ENCODE data around the gene ILKAP.

DNA sequence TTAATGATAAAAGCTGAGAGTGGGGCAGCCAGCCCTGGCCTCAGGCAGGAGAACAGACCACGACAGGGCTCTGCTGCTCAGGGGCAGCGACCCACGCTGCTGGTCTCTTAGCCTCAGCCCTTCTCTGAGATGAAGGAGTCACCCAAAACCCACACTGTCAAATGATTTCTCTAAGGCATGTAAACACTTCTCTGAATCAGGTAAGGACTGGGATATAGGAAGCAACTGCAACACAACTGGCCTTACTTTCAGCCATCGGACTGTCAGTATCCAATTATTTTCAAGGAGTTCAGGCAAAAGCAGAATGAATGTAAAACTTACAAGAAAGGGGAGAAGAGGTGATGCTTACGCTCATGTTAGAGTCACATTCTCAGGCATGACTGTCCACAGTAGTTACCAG lies 22.9 kb downstream of the ILKAP start:
- TF ChIP-seq, protein P1, sequence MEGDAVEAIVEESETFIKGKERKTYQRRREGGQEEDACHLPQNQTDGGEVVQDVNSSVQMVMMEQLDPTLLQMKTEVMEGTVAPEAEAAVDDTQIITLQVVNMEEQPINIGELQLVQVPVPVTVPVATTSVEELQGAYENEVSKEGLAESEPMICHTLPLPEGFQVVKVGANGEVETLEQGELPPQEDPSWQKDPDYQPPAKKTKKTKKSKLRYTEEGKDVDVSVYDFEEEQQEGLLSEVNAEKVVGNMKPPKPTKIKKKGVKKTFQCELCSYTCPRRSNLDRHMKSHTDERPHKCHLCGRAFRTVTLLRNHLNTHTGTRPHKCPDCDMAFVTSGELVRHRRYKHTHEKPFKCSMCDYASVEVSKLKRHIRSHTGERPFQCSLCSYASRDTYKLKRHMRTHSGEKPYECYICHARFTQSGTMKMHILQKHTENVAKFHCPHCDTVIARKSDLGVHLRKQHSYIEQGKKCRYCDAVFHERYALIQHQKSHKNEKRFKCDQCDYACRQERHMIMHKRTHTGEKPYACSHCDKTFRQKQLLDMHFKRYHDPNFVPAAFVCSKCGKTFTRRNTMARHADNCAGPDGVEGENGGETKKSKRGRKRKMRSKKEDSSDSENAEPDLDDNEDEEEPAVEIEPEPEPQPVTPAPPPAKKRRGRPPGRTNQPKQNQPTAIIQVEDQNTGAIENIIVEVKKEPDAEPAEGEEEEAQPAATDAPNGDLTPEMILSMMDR (IDR thresholded peaks at IDR 0.05): no peak
- TF ChIP-seq POLR2A (IDR thresholded peaks at IDR 0.05) (no peak), EP300 (IDR thresholded peaks at IDR 0.05) (no peak)

All from stomach (tissue), 4 donors.